ENCODE results near the gene CCDC201.
"Not testable (repeated sequence)": the region's sequence is repeated elsewhere in the genome, so short reads cannot be mapped to it uniquely, and the experiment has no call there.

The CCDC201 gene

DNA sequence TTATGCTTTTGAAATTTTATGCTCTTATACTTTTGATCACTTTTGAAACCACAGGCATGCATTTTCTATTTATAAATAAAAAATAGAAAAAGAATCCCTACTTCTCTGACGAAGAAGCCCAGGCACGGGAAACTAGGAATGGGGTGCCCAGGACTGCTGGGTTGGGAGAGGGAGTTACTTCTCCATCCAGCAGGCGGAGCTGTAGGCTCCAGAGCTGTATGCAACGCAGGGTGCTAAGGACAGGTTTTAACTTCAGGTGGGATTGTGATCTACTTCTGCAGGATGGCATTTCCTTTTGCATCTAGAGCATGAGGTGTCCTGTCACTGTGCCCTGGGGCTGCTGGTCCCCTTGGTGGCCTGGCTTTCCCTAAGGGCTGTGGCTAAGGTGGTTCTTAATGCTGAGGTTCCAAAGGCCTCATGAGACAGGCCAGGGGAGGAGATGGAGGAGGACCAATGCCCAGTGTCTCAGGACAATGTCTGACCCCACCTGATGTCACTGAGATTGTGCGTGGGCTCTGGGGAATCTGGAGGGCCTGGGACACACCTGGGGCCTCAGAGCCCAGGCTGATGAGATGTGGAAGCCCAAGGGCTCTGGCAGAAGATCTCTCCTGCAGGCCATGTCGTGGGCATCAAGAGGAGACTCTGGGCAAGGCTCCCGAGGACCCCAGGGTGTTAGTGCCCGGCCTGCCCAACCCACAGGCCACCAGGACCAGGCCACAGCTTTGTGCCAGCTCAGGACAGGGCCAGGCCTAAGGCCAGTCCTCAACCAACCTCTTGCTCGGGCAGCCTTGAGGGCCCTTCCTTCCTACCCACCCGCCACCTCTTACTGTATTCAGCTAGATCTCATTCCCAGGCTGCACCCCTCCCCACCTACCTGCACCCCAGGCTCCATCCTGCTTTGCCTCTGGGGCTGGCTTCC, 507 bp downstream of the CCDC201 start:
- DNase-seq, result no peak

DNA sequence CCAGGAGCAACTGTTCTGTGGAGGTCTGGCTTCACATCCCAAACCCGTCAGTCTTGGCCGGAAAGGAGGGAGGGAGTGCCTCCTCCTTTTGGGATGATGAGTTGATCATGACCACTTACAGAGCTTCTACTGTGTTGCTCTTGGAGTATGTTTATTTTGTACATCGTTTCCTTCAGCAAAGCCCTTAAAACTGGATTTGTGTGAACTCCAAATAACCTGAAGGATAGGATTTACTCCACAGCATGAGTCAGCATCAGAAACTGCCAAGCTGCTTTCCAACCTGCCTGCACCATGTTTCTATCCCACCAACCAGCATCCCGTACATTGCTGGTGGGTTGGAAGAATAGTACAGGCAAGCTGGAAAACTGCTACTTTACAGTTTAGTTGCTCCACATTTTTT, 3.5 kb downstream of the CCDC201 start:
- DNase-seq, result no peak

DNA sequence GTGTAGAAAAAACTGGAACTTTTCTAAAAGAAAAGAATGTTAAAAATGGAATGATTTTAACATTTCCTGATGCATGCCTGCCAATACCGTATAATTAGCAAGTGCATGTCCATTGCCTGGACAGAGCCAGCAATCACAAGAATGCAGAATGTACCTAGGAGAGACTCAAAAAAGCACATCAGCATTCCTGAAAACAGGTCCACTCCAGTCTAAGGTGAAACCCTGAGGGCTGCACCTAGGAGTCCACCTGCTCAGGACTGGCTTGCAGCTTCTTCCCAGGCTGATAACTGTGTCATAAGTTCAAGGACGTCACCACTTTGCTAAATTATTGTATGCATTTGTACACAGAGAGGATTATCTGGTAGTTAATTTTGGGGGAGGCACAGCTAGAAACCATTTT, 5.4 kb downstream of the CCDC201 start:
- DNase-seq, result no peak

DNA sequence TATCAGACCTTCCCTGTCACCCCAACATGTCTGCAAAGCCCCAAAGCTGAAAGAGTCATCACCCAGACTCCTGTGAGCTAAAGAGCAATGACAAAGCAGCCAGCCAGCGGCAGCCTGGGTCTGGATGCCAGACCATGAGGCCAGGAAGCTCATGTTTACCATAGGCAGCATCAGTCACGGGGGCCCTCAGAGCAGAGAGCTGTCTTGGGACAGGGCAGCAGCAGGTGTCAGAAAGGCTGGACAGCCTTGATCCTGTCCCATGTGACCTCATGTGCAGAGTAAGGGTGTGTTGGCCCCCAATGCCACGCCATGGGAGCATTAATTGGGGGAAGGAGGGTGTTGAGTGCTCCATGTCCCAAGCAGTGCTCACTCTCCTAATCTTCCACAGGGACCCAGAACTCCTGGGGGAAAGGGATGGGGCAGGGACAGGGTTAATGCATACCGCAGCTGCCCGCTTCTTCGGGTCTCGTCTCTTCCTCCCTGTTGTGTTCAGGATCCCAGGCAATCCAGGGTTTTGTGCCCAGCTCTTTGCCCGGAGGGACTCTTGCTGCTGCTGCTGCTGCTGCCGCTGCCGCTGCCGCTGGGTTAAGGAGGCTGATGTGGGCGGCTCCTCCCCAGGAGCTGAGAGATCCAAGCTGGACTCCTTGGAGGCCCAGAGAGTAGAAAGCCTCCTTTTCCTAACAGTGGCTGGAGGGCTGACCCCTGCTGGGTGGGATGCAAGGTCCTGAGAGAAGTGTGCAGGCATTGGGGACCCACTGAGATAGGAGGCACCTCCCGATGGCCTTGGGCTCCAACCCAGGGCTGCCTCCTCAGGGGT, 7.1 kb downstream of the CCDC201 start:
- DNase-seq, result no peak

DNA sequence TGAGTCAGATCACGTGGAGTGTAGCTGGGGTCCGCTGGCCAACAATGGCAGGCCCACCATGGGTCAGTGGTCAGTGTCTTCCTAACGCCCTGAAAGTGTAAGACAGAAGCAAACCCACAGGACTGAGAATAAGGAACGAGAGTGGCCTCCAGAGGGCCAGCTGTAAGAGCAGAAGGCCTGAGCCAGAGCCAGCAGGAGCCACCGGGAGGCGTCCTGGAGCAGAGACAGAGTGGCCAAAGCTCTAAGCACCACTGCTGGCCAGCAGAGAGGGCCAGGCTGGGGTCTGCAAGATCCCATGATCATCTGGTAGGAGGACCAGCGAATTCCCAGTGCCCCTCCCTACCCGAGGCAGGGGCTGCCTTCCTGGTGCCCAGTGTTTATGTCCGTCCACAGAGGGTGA, 9.2 kb downstream of the CCDC201 start:
- DNase-seq, result no peak

DNA sequence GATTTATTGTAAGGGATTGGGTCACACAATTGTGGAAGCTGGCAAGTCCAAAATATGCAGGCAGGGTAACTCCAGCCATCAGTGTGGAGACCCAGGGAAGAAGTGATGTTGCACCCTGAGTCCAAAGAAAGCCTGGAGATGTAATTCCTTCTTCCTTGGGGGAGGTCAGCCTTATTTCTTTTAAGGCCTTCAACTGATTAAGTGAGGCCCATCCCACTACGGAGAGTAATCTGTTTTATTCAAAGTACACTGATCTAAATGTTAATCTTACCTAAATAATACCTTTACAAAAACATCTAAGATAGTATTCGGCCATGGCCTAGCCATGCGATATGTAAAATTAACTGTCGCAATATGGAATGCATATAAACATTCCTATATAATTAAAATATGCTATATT, 16.0 kb downstream of the CCDC201 start:
- DNase-seq, result not testable (repeated sequence)

DNA sequence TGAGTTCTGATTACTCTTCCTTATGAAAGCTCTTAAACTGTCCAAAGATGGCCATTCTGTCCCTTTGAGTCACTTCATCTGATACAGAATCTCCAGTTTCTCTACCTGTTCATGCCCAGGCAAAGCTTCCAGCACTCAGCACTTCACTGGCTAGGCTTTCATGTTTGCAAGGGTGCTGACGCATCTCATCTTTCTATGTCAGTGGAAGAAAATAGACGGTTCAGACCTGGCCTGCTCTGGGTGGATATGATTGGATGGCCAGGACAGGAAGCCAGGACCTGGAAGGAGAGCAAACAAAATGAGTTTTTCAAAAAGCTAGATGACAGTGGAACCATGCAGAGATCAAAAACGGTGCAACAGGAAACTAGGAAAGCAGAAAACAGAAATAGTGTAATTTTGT, 17.2 kb downstream of the CCDC201 start:
- not testable (repeated sequence) for DNase-seq

DNA sequence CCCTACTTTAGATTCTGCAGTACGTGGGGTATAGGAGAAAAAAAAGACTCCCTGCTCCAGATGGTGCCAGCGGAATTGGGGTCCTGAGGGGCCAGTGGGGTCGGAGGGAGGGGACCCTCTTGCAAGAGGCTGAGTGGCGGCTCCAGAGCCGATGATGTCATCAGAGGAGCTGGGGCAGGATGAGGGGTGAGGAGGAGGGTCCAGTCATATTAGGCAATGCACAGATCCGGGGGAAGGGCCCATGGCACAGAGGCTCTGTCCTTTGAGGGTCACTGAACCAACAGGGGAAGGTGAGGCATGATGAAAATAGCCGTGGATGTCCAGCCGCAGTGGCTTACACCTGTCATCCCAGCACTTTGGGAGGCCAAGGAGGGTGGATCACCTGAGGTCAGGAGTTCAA, 19.4 kb downstream of the CCDC201 start:
- DNase-seq, result not testable (repeated sequence)

DNA sequence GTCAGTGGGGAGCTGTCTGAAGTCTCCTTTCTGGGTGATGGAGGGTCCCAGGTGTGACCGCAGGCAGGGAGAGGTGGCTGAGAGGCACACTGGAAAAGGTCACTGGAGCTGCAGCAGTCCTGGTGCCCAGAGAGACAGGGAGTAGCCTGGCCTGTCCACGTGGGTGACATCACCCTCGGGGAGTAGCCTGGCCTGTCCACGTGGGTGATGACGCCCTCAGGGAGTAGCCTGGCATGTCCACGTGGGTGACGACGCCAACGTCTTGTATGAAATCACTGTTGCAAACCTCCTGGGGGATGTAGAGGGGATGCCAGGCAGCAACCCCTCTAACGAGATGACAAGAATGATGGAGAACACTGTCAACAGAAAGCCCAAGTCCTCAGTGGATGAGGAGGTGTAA, 19.9 kb downstream of the CCDC201 start:
- not testable (repeated sequence) for DNase-seq

DNA sequence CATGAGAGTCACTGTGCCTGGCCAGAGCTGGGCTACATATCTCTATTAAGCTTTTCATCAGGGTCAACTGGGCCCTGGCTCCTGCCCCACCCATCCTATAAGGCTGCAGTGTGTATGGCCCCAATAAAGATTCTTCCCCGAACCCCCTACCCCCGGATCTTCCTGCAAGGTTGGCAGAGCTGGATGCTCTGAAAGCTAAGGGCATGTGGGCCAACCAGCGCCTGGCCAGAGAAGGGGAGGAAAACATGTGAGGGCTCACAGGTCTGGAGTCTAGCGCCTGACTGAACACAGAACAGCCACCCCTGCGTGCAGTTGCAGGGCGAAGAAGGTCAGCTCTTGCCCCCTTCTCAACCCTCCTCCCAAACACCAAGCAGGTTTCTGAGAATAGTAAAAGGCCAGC, 24.1 kb downstream of the CCDC201 start:
- not testable (repeated sequence) for DNase-seq

DNA sequence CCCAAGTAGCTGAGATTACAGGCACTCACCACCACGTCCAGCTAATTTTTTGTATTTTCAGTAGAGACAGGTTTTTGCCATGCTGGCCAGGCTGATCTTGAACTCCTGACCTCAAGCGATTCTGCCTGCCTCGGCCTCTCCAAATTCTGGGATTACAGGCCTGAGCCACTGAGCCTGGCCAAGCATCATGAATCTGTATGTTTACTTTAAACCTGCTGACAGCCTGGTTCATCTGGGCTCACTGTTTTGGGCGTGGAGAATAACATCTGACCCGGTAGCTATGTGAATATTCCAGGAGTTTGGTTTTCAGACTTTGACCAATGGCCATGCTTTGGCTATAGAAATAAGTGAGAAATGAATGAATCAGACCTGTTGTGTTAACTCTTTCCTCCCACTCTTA, 26.3 kb downstream of the CCDC201 start:
- DNase-seq, result not testable (repeated sequence)

DNA sequence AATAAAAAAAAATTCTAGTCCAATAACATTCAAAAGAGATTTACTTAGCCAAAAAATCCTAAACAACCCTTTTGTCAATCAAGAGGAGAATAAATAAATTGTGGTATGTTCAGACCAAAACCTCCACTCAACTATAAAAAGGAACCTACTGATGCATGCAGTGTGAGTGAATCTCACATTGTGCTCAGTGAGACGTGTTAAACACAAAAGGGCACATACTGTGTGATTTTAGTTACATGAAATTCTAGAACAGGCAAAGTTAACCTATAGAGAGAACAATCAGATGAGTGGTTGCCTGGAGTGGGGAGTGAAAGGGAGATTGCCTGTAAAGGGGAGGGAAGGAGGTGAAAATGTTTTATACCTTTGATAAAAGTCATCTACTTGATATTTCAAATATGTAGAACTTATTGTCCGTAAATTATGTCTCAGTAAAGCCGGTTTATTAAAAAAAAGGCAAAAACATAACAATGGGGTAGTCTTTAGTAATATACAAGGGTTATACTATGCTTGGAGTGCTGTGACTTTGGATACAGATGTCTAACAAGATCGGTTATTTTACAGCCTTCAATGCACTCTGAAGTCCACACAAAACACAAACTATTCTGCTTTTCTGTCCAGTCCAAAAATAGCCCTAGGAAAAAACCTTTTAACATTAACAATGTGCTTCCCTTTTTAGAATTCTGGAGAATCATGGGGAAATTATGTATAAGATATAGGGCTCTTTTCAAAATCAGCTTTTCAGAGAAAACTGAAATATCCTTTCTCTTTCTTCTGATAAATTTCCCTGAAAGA, 30.8 kb downstream of the CCDC201 start:
- not testable (repeated sequence) for DNase-seq

DNA sequence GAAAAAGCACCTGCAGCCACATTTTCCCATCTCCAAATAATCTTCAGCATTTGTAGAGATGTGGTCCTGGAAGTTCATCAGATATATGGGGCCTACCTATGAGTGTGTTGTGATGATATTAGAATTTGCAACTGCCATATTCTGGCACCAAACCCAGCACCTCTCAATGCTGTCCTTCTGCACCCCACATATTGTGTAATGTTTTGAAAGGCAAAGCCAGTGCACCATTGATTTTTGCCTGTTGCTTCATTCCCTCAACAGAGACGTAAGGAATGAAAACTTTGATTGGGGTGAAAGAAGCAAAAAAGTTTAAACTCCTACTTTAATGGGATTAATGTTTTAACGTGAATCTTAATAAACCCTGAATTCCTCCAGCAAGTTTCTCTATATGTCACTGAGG, 34.0 kb downstream of the CCDC201 start:
- DNase-seq, result not testable (repeated sequence)

DNA sequence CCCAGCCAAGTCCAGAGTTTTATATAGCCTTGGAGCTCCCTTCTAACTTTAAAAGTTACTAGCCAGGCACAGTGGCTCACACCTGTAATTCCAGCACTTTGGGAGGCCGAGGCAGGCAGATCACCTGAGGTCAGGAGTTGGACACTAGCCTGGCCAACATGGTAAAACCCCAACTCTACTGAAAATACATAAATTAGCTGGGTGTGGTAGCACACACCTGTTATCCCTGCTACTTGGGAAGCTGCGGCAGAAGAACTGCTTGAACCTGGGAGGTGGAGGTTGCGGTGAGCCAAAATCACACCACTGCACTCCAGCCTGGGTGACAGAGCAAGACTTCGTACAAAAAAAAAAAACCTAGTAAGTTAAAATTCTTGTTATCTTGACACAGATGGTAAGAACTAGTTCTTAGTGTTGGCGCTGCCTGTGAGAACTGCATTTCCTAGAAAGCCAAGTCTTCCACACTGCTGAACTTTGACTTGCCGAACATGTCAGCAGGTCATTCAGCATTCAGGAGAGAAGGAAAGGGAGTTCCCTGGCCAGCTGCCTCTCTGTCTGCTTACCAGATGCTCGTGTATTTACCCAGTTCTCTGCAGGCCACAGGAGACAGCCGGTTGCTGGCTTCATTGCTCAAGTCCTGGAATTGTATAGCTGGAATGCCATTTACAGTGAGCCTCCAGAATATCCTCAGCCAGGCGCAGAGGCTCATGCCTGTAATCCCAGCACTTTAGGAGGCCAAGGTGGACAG, 40.3 kb downstream of the CCDC201 start:
- not testable (repeated sequence) for DNase-seq

DNA sequence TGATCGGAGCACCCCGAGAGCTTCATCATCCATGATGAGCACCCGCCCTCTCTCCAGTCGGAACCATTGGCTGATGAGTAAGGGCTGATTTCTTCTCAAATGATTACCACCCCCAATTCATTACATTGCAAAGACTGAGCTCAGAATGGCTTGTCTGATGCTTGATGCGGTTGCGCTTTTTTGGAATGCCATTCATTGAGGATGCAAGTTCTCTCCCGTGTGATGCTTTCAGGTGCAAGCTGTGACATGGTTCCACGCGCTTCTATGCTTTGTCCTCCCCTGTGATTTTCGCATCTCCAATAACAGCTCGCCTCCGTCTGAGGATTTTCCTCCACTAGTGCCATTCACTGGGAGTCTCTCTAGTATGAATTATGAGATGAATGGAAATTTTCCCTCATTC, 43.0 kb downstream of the CCDC201 start:
- DNase-seq, result not testable (repeated sequence)

DNA sequence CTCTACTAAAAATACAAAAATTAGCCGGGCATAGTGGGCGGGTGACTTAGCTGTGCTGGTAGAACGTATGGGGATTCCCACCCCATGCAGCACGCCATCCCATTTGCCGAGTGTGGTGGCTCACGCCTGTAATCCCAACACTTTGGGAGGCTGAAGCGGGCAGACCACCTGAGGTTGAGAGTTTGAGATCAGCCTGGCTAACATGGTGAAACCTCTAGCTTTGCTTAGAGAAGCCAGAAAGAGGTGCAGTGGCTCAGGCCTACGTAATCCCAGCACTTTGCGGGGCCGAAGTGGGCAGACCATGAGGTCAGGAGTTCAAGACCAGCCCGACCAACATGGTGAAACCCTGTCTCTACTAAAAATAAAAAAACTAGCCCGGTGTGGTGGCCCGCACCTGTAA, 45.2 kb downstream of the CCDC201 start:
- not testable (repeated sequence) for DNase-seq

DNA sequence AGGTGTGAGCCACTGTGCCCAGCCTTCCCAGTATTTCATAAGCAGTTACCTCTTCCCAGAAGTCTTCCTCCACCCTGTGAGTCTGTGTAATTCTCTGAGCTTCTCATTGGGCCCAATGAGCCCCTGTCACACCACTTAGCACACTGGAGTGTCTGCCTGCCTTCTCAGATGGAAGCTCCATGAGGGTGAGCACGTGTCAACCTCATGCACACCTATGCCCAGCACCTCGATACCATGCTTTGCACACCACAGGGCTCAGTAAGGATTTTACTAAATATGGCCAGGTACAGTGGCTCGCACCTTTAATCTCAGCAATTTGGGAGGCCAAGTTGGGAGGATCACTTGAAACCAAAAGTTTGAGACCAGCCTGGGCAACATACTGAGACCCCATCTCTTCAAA, 46.3 kb downstream of the CCDC201 start:
- not testable (repeated sequence) for DNase-seq

DNA sequence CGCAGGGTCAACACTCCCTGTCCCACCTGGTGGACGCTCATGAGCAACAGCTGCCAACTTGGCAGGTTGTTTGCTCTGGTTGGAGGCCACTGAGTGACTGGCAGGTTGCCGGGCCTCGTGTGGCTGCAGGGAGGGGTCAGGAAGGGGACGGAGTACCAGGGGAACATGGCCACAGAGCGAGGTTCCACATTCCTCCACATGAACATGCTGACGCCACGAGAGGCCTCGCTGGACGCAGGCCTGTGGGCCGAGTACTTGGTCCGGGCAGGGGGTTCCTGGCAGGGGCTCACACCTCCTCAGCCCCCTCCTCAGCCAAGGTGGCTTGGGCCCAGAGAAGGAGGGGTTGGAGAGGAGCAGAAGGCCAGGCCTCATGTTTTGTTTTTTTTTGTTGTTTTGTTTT, 54.1 kb downstream of the CCDC201 start:
- DNase-seq, result not testable (repeated sequence)

DNA sequence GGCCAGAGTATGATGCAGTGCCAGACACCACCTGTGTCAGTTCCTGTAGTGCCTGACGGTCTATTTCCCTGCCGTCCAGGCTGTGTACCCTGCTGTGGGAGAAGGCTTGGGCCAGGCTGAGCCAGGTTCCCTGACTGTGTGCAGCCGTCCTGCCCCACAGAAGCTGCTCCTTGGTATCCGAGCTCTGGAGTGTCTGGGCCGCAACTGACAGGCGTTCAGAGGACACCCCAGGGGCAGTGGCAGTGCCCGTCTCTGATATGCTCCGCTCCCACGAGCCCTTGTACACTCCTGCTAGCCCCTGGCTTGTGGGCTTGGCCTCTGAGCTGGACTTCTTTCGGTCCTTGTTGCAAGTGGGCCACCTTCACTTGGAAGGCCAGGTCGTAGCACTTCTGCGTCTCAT, 55.0 kb downstream of the CCDC201 start:
- not testable (repeated sequence) for DNase-seq

DNA sequence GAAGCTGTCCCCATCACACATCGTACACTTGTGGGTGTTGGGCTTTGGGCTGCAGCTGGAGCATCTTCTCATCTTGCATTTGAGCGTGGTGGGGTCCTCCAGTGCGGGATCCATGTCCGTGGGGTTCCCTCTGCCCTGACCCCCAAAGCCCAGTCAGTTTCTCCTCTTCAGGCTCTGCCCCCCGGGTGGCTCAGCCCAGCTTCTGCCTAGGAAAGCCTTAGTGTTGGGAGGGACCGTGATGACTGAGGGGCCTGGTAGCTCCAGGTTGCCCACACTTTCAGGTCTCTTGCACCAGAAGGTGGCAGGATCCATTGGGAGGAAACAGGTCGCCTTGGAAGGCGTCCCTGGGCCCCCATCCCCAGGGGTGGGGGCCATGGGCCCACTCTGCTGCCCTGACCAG, 55.9 kb downstream of the CCDC201 start:
- not testable (repeated sequence) for DNase-seq

DNA sequence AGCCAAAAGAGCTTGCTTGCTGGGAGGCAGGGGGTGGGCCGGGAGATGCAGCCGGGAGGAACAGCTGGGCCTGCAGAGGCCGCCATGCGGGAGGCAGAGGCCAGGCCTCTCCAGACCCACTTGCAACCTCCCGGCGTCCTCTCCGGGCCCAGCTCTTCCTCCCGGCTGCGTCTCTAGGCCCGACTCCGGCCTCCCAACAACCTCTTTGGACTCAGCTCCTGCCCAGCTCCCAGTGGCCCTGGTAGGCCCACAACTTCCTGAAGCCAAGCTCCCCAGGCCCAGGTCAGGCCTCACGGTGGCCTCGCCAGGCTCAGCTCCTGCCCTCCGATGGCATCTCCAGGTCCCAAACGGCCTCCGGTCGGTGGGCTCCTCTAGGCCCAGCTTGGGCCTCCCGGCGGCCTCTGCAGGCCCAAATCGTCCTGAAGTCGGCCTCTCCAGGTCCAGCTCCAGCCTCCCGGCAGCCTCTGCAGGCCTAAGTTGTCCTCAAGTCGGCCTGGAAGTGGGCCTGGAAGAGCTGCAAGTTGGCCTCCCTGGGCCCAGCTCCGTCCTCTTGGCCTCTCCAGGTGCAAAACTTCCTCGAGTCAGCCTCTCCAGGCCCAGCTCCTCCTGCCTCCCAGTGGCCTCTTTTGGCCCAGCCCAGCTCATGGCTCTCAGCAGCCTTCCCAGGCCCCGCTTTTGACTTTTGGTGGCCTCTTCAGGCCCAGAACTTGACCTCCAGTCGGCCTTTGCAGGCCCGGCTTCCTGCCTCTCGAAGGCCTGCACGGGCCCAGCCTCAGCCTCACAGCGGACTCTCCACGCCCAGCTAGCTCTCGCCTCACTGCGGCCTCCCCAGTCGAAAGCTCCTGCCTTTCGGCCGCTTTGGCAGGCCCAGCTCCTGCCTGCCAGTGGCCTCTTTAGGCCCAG, 58.4 kb downstream of the CCDC201 start:
- DNase-seq, result not testable (repeated sequence)

Data from activated CD8-positive, alpha-beta memory T cell treated with anti-CD3 and anti-CD28 coated beads for 24 hours (primary cell).